ENCODE data around the gene CEACAM18. TPM values are rescaled to one million over a fixed set of nuclear protein-coding genes. Genes with fewer than 3 reads are reported as not detected.

The CEACAM18 gene
- total and polyA plus RNA-seq, 2 of the 4 experiments (the other 2 are of a cell fraction) = not detected

GRCh38 chr19:51470966-51471365, 7.4 kb upstream of the CEACAM18 start:
- H2BK20ac ChIP-seq (ENCODE audit: low read depth, low read length) = no peak overlapping the region
- no peak overlapping the region for H2AK9ac ChIP-seq (replicated peaks; ENCODE audit: low read depth, low read length, poor library complexity)
- H2AFZ ChIP-seq (replicated peaks; ENCODE audit: low read length, poor library complexity) = no peak overlapping the region
- no peaks in the 10 kb centered on the region for H3K36me3 ChIP-seq (ENCODE audit: control insufficient read depth, insufficient read depth, low read length)
- H2BK120ac ChIP-seq (ENCODE audit: low read depth, low read length) = no peak overlapping the region
- H2BK5ac ChIP-seq (ENCODE audit: low read depth, low read length, poor library complexity, severe bottlenecking) = no peak overlapping the region
- DNase-seq (no peak), ATAC-seq (ENCODE audit: low read depth) (no peak)
- dilution Hi-C loops (cut with HindIII; ENCODE audit: low sequenced_read_pairs, unreplicated experiment) = no loop called here
- no peaks in the 10 kb centered on the region for H3K4me1 ChIP-seq (ENCODE audit: control insufficient read depth, insufficient read depth, low read length)
- no peak overlapping the region for H4K5ac ChIP-seq (ENCODE audit: low read depth, low read length)
- H3K4me2 ChIP-seq (ENCODE audit: low read depth, low read length) = no peak overlapping the region
- no peak overlapping the region for H3K18ac ChIP-seq (ENCODE audit: low read depth, low read length)
- H3K23ac ChIP-seq (ENCODE audit: low read depth, low read length) = no peak overlapping the region
- H2AK5ac ChIP-seq (ENCODE audit: low read depth, low read length) = no peak overlapping the region
- in situ Hi-C loops (cut with MboI; ENCODE audit: low sequenced_read_pairs) = loop anchor here (5.0 kb wide), 1 partner anchor 186 kb away; no protein-coding TSS in a partner anchor
- H3K4ac ChIP-seq (ENCODE audit: low read depth, low read length) = no peak overlapping the region
- no peaks in the 10 kb centered on the region for H3K9me1 ChIP-seq (ENCODE audit: insufficient read depth, low read length)
- no peaks in the 10 kb centered on the region for H3K9me3 ChIP-seq (ENCODE audit: control insufficient read depth, insufficient read depth, low read length)
- H3K27ac ChIP-seq (ENCODE audit: insufficient read depth, low read length) = no peak overlapping the region
- no peak overlapping the region for H2BK15ac ChIP-seq (ENCODE audit: low read depth, low read length)
- H4K20me1 ChIP-seq (ENCODE audit: insufficient read depth, low read length) = no peaks in the 10 kb centered on the region
- H3K56ac ChIP-seq (ENCODE audit: extremely low read depth, insufficient read depth, low read length) = no peak overlapping the region
- BruUV-seq (replicated peaks) = no TSS peak
- CTCF ChIA-PET = interaction anchor here (3.4 kb wide), 1 partner anchor 187 kb away, joined by 27 read pairs; no protein-coding TSS in a partner anchor
- WGBS, 2 experiments (ENCODE audit: extremely low coverage in 2 of 2, insufficient read length in 1 of 2) = no CpG with 5 or more reads among the region's 9 CpGs
- H3K79me1 ChIP-seq (ENCODE audit: low read depth in 1 of 2, low read length in 2 of 2) = no peaks in the 10 kb centered on the region
- no peaks in the 10 kb centered on the region for H3K27me3 ChIP-seq (ENCODE audit: control insufficient read depth, insufficient read depth, low read length)
- H3K9ac ChIP-seq (ENCODE audit: low read depth, low read length) = no peak overlapping the region
- H3K14ac ChIP-seq (replicated peaks; ENCODE audit: low read depth, low read length) = no peak overlapping the region
- no peak overlapping the region for H4K91ac ChIP-seq (ENCODE audit: insufficient read depth, low read depth, low read length)
- POLR2A ChIA-PET (ENCODE audit: unreplicated experiment) = no interaction called here
- intact Hi-C loops (cut with micrococcal nuclease) = no loop called here
- no peak overlapping the region for H4K8ac ChIP-seq (ENCODE audit: low read depth in 2 of 2, low read length in 2 of 2)
- TF ChIP-seq POLR2A (IDR thresholded peaks at IDR 0.05; ENCODE audit: low read depth, low read length) (no peak), MXI1 (IDR thresholded peaks at IDR 0.05; ENCODE audit: borderline replicate concordance, low read depth, low read length) (no peak), MAZ (IDR thresholded peaks at IDR 0.05; ENCODE audit: borderline replicate concordance, low read depth, low read length) (no peak), RFX5 (IDR thresholded peaks at IDR 0.05; ENCODE audit: low read depth, low read length) (no peak), NFE2L2 (IDR thresholded peaks at IDR 0.05; ENCODE audit: low read depth, low read length) (no peak), RCOR1 (IDR thresholded peaks at IDR 0.05; ENCODE audit: insufficient replicate concordance, low read length) (no peak), SMC3 (IDR thresholded peaks at IDR 0.05; ENCODE audit: low read depth, low read length) (no peak), USF2 (IDR thresholded peaks at IDR 0.05; ENCODE audit: low read depth, low read length) (no peak), CHD1 (IDR thresholded peaks at IDR 0.05; ENCODE audit: low read depth, low read length) (no peak), FOS (IDR thresholded peaks at IDR 0.05; ENCODE audit: low read depth, low read length) (no peak), BHLHE40 (IDR thresholded peaks at IDR 0.05; ENCODE audit: low read depth, low read length) (no peak), ELK1 (IDR thresholded peaks at IDR 0.05; ENCODE audit: borderline replicate concordance, low read depth, low read length) (no peak), MAFK (IDR thresholded peaks at IDR 0.05; ENCODE audit: low read depth, low read length) (no peak)
- H3K4me3 ChIP-seq (ENCODE audit: insufficient read depth, low read depth, low read length) = no peak overlapping the region

Measured in IMR-90 (cell line).